OCI-LY7 (cell line): Measurements from ENCODE around the gene GALNT17.

Experiments used
- EZH2phosphoT487 ChIP-seq: fragments of 200-600 bp; sonication (generic); IDR thresholded peaks from 2 replicates; pipeline ENCODE4 v1.6.1; 2018; ENCODE audit warnings: low read depth, borderline replicate concordance, mild to moderate bottlenecking, mixed run types, antibody characterized with exemption, low read length, moderate library complexity, mixed read lengths
- TF ChIP-seq, protein P1 (sequence below): fragments of 200-600 bp; sonication (generic); conservative IDR thresholded peaks from 2 replicates; pipeline ENCODE4 v1.5.1; 2014; ENCODE audit warnings: mild to moderate bottlenecking, antibody characterized with exemption, low read length, moderate library complexity, mixed read lengths

DNA sequence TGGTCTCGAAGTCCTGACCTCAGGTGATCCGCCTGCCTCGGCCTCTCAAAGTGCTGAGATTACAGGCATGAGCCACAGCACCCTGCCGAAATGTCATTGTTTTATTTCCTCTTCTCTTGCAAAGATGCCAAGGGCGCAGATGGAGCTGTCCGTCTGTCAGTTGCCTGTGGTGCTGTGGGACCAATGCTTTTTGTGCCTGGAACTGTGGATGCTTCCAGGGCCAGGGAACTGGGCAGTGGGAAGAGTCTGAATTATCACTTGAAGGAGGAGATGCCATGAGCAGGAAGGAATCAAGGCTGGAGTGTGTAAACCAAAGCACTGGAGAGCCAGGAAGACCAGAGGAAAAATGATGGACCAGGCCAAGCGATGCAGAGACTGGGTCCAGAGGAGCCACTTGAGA, 459.9 kb downstream of the GALNT17 start:
- TF ChIP-seq, protein P1, sequence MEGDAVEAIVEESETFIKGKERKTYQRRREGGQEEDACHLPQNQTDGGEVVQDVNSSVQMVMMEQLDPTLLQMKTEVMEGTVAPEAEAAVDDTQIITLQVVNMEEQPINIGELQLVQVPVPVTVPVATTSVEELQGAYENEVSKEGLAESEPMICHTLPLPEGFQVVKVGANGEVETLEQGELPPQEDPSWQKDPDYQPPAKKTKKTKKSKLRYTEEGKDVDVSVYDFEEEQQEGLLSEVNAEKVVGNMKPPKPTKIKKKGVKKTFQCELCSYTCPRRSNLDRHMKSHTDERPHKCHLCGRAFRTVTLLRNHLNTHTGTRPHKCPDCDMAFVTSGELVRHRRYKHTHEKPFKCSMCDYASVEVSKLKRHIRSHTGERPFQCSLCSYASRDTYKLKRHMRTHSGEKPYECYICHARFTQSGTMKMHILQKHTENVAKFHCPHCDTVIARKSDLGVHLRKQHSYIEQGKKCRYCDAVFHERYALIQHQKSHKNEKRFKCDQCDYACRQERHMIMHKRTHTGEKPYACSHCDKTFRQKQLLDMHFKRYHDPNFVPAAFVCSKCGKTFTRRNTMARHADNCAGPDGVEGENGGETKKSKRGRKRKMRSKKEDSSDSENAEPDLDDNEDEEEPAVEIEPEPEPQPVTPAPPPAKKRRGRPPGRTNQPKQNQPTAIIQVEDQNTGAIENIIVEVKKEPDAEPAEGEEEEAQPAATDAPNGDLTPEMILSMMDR = no peak
- TF ChIP-seq EZH2phosphoT487 = no peak
